ENCODE measurements around the gene TRAF3IP3.
A peak's percentile ranks its signal among the peaks of the same experiment; 100 is the strongest.

Gene TRAF3IP3

GRCh38 chr1:209727286-209727685, 28.6 kb upstream of the TRAF3IP3 start:
- ChIA-PET POLR2A (no interaction called here), CTCF (interaction anchor here (1.4 kb wide), 2 partner anchors 10 to 21 kb away, joined by 3 to 6 read pairs; no protein-coding TSS in a partner anchor)
- Histone ChIP-seq H3K4me1 (ENCODE audit: control extremely low read depth in 1 of 4, control insufficient read depth in 4 of 4, insufficient read depth in 4 of 4, low read length in 3 of 4) (no peaks in the 10 kb centered on the region), H3K27ac (ENCODE audit: insufficient read depth in 1 of 2, low read depth in 1 of 2, low read length in 2 of 2, poor library complexity in 1 of 2, severe bottlenecking in 2 of 2) (no peak overlapping the region), H3K27me3 (replicated peaks in 2 of 5; ENCODE audit: control insufficient read depth in 4 of 5, insufficient read depth in 5 of 5, low read length in 4 of 5) (no peaks in the 10 kb centered on the region), H3K36me3 (ENCODE audit: control insufficient read depth in 4 of 4, insufficient read depth in 4 of 4, low read length in 3 of 4) (no peaks in the 10 kb centered on the region), H3K9me3 (ENCODE audit: control extremely low read depth in 1 of 5, control insufficient read depth in 4 of 5, insufficient read depth in 2 of 5, low read depth in 1 of 5, low read length in 4 of 5) (no peaks in the 10 kb centered on the region), H3K4me3 (ENCODE audit: control insufficient read depth in 1 of 7, extremely low read depth in 1 of 7, insufficient read depth in 4 of 7, low read depth in 2 of 7, low read length in 6 of 7) (no peak overlapping the region)
- DNase-seq: no peak
- 100% methylated on average over 2 of the region's 2 CpGs for WGBS (ENCODE audit: insufficient coverage)

- peak in 1 of 3 donors; percentile 34 for DNase-seq
- no peaks in the 10 kb centered on the region for H3K9me3 ChIP-seq (ENCODE audit: control extremely low read depth in 1 of 5, control insufficient read depth in 4 of 5, insufficient read depth in 2 of 5, low read depth in 1 of 5, low read length in 4 of 5)
- no peaks in the 10 kb centered on the region for H3K36me3 ChIP-seq (ENCODE audit: control insufficient read depth in 4 of 4, insufficient read depth in 4 of 4, low read length in 3 of 4)
- POLR2A ChIA-PET: no interaction called here
- H3K4me3 ChIP-seq (ENCODE audit: control insufficient read depth in 1 of 7, extremely low read depth in 1 of 7, insufficient read depth in 4 of 7, low read depth in 2 of 7, low read length in 6 of 7): no peak overlapping the region
- no peaks in the 10 kb centered on the region for H3K27me3 ChIP-seq (replicated peaks in 2 of 5; ENCODE audit: control insufficient read depth in 4 of 5, insufficient read depth in 5 of 5, low read length in 4 of 5)
- no peak overlapping the region for H3K27ac ChIP-seq (ENCODE audit: insufficient read depth in 1 of 2, low read depth in 1 of 2, low read length in 2 of 2, poor library complexity in 1 of 2, severe bottlenecking in 2 of 2)
- WGBS (ENCODE audit: insufficient coverage): 93% methylated on average over 3 of the region's 3 CpGs
- CTCF ChIA-PET: interaction anchor here (0.8 to 1.4 kb wide), 5 partner anchors 10 to 162 kb away, joined by 3 to 6 read pairs (median 3); no protein-coding TSS in a partner anchor
- H3K4me1 ChIP-seq (ENCODE audit: control extremely low read depth in 1 of 4, control insufficient read depth in 4 of 4, insufficient read depth in 4 of 4, low read length in 3 of 4): no peaks in the 10 kb centered on the region
These were observed 28.1 kb upstream of the TRAF3IP3 start for GRCh38 chr1:209727785-209728184.

GRCh38 chr1:209728466-209728865, 27.4 kb upstream of the TRAF3IP3 start:
- H3K27me3 ChIP-seq (replicated peaks in 2 of 5; ENCODE audit: control insufficient read depth in 4 of 5, insufficient read depth in 5 of 5, low read length in 4 of 5): no peaks in the 10 kb centered on the region
- no peaks in the 10 kb centered on the region for H3K4me1 ChIP-seq (ENCODE audit: control extremely low read depth in 1 of 4, control insufficient read depth in 4 of 4, insufficient read depth in 4 of 4, low read length in 3 of 4)
- H3K4me3 ChIP-seq (ENCODE audit: control insufficient read depth in 1 of 7, extremely low read depth in 1 of 7, insufficient read depth in 4 of 7, low read depth in 2 of 7, low read length in 6 of 7): no peak overlapping the region
- H3K27ac ChIP-seq (ENCODE audit: insufficient read depth in 1 of 2, low read depth in 1 of 2, low read length in 2 of 2, poor library complexity in 1 of 2, severe bottlenecking in 2 of 2): no peak overlapping the region
- WGBS (ENCODE audit: insufficient coverage): no CpG with 5 or more reads among the region's 1 CpG
- DNase-seq: no peak
- ChIA-PET POLR2A (no interaction called here), CTCF (interaction anchor here (0.7 to 1.8 kb wide), 8 partner anchors 9 to 163 kb away, joined by 3 to 6 read pairs (median 4); no protein-coding TSS in a partner anchor)
- no peaks in the 10 kb centered on the region for H3K9me3 ChIP-seq (ENCODE audit: control extremely low read depth in 1 of 5, control insufficient read depth in 4 of 5, insufficient read depth in 2 of 5, low read depth in 1 of 5, low read length in 4 of 5)
- H3K36me3 ChIP-seq (ENCODE audit: control insufficient read depth in 4 of 4, insufficient read depth in 4 of 4, low read length in 3 of 4): no peaks in the 10 kb centered on the region

DNA sequence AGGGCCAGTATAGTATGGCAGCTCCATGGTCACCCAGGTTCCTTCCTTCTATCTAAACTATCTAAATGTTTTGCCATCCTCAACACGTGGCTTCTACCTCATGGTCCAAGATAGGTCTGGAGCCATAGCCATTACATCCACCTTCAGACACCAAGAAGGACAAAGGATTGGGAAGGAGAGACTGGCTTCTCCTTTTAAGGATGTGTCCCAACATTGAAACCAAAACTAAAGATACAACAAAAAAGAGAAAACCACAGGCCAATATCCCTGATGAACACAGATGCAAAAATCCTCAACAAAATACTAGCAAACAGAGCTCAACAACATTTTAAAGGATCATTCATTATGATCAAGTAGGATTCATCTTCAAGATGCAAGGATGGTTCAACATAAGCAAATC, 26.4 kb upstream of the TRAF3IP3 start:
- Histone ChIP-seq H3K36me3 (ENCODE audit: control insufficient read depth in 4 of 4, insufficient read depth in 4 of 4, low read length in 3 of 4) (no peaks in the 10 kb centered on the region), H3K4me3 (ENCODE audit: control insufficient read depth in 1 of 7, extremely low read depth in 1 of 7, insufficient read depth in 4 of 7, low read depth in 2 of 7, low read length in 6 of 7) (no peak overlapping the region), H3K4me1 (ENCODE audit: control extremely low read depth in 1 of 4, control insufficient read depth in 4 of 4, insufficient read depth in 4 of 4, low read length in 3 of 4) (no peaks in the 10 kb centered on the region), H3K9me3 (ENCODE audit: control extremely low read depth in 1 of 5, control insufficient read depth in 4 of 5, insufficient read depth in 2 of 5, low read depth in 1 of 5, low read length in 4 of 5) (no peaks in the 10 kb centered on the region), H3K27ac (ENCODE audit: insufficient read depth in 1 of 2, low read depth in 1 of 2, low read length in 2 of 2, poor library complexity in 1 of 2, severe bottlenecking in 2 of 2) (no peak overlapping the region), H3K27me3 (replicated peaks in 2 of 5; ENCODE audit: control insufficient read depth in 4 of 5, insufficient read depth in 5 of 5, low read length in 4 of 5) (no peaks in the 10 kb centered on the region)
- no CpG with 5 or more reads among the region's 1 CpG for WGBS (ENCODE audit: insufficient coverage)
- ChIA-PET POLR2A (no interaction called here), CTCF (interaction anchor here (0.7 to 1.8 kb wide), 3 partner anchors 11 to 31 kb away, joined by 3 to 4 read pairs (median 4); no protein-coding TSS in a partner anchor)
- DNase-seq: no peak

GRCh38 chr1:209732725-209733124, 23.1 kb upstream of the TRAF3IP3 start:
- Histone ChIP-seq H3K27ac (ENCODE audit: insufficient read depth in 1 of 2, low read depth in 1 of 2, low read length in 2 of 2, poor library complexity in 1 of 2, severe bottlenecking in 2 of 2) (no peak overlapping the region), H3K27me3 (replicated peaks in 2 of 5; ENCODE audit: control insufficient read depth in 4 of 5, insufficient read depth in 5 of 5, low read length in 4 of 5) (peaks cover 0 to 6% (median 0%) of the 10 kb centered on the region in 5 experiments), H3K4me3 (ENCODE audit: control insufficient read depth in 1 of 7, extremely low read depth in 1 of 7, insufficient read depth in 4 of 7, low read depth in 2 of 7, low read length in 6 of 7) (no peak overlapping the region), H3K9me3 (ENCODE audit: control extremely low read depth in 1 of 5, control insufficient read depth in 4 of 5, insufficient read depth in 2 of 5, low read depth in 1 of 5, low read length in 4 of 5) (no peaks in the 10 kb centered on the region), H3K36me3 (ENCODE audit: control insufficient read depth in 4 of 4, insufficient read depth in 4 of 4, low read length in 3 of 4) (no peaks in the 10 kb centered on the region), H3K4me1 (ENCODE audit: control extremely low read depth in 1 of 4, control insufficient read depth in 4 of 4, insufficient read depth in 4 of 4, low read length in 3 of 4) (no peaks in the 10 kb centered on the region)
- WGBS (ENCODE audit: insufficient coverage): no CpG with 5 or more reads among the region's 1 CpG
- no peak for DNase-seq
- CTCF ChIA-PET: no interaction called here
- POLR2A ChIA-PET: no interaction called here

DNA sequence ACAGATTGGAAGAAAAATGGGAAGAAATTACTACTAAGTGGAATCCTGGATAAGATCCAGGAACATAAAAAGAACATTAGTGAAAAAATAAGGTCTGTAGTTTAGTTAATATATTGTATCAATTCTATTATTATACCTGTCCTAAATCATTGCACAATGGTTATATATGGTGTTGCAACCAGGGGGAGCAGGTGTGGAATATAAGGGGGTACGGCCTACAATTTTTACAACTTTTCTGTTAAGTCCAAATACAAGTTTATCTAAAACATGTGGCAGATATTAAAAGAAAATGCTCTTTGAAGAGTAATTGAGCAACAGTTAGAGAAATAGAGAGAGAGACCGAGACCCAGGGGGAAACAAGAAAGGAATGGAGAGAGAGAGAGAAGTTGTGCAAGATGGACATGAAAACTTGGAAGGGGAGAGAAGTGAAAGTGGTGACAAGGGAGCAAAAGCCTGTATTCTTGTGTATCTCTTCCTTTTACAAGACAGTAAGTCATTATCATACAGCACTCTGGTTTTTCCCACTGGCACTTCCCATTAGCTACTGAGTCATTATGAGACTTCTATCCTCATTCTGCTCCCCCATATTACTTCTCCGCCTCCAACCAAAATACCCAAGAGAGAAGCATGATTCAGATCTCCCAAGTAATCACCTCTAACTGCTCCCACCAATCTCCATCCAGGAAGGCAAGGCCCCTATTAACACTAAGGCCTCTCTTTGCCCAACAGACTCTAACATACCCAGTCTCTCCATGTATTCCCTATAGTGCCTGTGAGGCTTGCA, 22.3 kb upstream of the TRAF3IP3 start:
- Histone ChIP-seq H3K27me3 (replicated peaks in 2 of 5; ENCODE audit: control insufficient read depth in 4 of 5, insufficient read depth in 5 of 5, low read length in 4 of 5) (peaks cover 0 to 6% (median 0%) of the 10 kb centered on the region in 5 experiments), H3K36me3 (ENCODE audit: control insufficient read depth in 4 of 4, insufficient read depth in 4 of 4, low read length in 3 of 4) (no peaks in the 10 kb centered on the region), H3K4me1 (ENCODE audit: control extremely low read depth in 1 of 4, control insufficient read depth in 4 of 4, insufficient read depth in 4 of 4, low read length in 3 of 4) (no peaks in the 10 kb centered on the region), H3K9me3 (ENCODE audit: control extremely low read depth in 1 of 5, control insufficient read depth in 4 of 5, insufficient read depth in 2 of 5, low read depth in 1 of 5, low read length in 4 of 5) (no peaks in the 10 kb centered on the region), H3K4me3 (ENCODE audit: control insufficient read depth in 1 of 7, extremely low read depth in 1 of 7, insufficient read depth in 4 of 7, low read depth in 2 of 7, low read length in 6 of 7) (no peak overlapping the region), H3K27ac (ENCODE audit: insufficient read depth in 1 of 2, low read depth in 1 of 2, low read length in 2 of 2, poor library complexity in 1 of 2, severe bottlenecking in 2 of 2) (no peak overlapping the region)
- 100% methylated on average over 2 of the region's 3 CpGs for WGBS (ENCODE audit: insufficient coverage)
- ChIA-PET CTCF (interaction anchor here (0.8 to 1.5 kb wide), 3 partner anchors 10 to 42 kb away, joined by 3 read pairs; no protein-coding TSS in a partner anchor), POLR2A (no interaction called here)
- no peak for DNase-seq

- CTCF ChIA-PET: interaction anchor here (1.4 to 2.2 kb wide), 4 partner anchors 9 to 43 kb away, joined by 3 to 6 read pairs (median 6); no protein-coding TSS in a partner anchor
- H3K4me1 ChIP-seq (ENCODE audit: control extremely low read depth in 1 of 4, control insufficient read depth in 4 of 4, insufficient read depth in 4 of 4, low read length in 3 of 4): no peaks in the 10 kb centered on the region
- H3K4me3 ChIP-seq (ENCODE audit: control insufficient read depth in 1 of 7, extremely low read depth in 1 of 7, insufficient read depth in 4 of 7, low read depth in 2 of 7, low read length in 6 of 7): no peak overlapping the region
- DNase-seq: no peak
- no peaks in the 10 kb centered on the region for H3K36me3 ChIP-seq (ENCODE audit: control insufficient read depth in 4 of 4, insufficient read depth in 4 of 4, low read length in 3 of 4)
- H3K9me3 ChIP-seq (ENCODE audit: control extremely low read depth in 1 of 5, control insufficient read depth in 4 of 5, insufficient read depth in 2 of 5, low read depth in 1 of 5, low read length in 4 of 5): no peaks in the 10 kb centered on the region
- POLR2A ChIA-PET: no interaction called here
- H3K27ac ChIP-seq (ENCODE audit: insufficient read depth in 1 of 2, low read depth in 1 of 2, low read length in 2 of 2, poor library complexity in 1 of 2, severe bottlenecking in 2 of 2): no peak overlapping the region
- 88% methylated on average over 1 of the region's 3 CpGs for WGBS (ENCODE audit: insufficient coverage)
- H3K27me3 ChIP-seq (replicated peaks in 2 of 5; ENCODE audit: control insufficient read depth in 4 of 5, insufficient read depth in 5 of 5, low read length in 4 of 5): peaks cover 0 to 6% (median 0%) of the 10 kb centered on the region in 5 experiments
These were observed 19.2 kb upstream of the TRAF3IP3 start for GRCh38 chr1:209736490-209737117.
